AG04450 (cell line): ENCODE data around the gene EFCAB6. TPM values are rescaled to one million over a fixed set of nuclear protein-coding genes. Genes with fewer than 3 reads are reported as not detected.

ENCODE experiments used
- CTCF ChIA-PET: fragments of 300-600, 350-600 bp; formaldehyde crosslinking; extraction: SDS; loops from one replicate; lab custom pipeline; 2022; ENCODE audit warnings: antibody characterized with exemption, inconsistent platforms; lab: Charles Lee
- POLR2A ChIA-PET: fragments of 350-600 bp; formaldehyde crosslinking; extraction: SDS; loops from one replicate; lab custom pipeline; 2021; ENCODE audit warnings: antibody characterized with exemption, inconsistent platforms; lab: Yijun Ruan, JAX
- DNase-seq: peaks from one replicate; pipeline ENCODE4 v3.0.0-alpha.2; 2011; ENCODE audit warnings: low read depth, low spot score
- H3K27ac ChIP-seq: one replicate; pipeline ENCODE4 v1.5.1; 2012; ENCODE audit warnings: low read depth, low read length, control low read depth
- H3K27me3 ChIP-seq: one replicate; pipeline ENCODE4 v1.6.0; 2012; ENCODE audit warnings: low read length; ENCODE audit not compliant: control insufficient read depth, insufficient read depth
- H3K4me3 ChIP-seq: 2 replicates; pipeline ENCODE4 v1.5.1; 2011; ENCODE audit warnings: mild to moderate bottlenecking, low read depth, low read length, control low read depth
- H3K9me3 ChIP-seq: 2 replicates; pipeline ENCODE4 v1.5.1; 2012; ENCODE audit warnings: low read length; ENCODE audit not compliant: control insufficient read depth, insufficient read depth
- CTCF ChIP-seq: IDR thresholded peaks from 2 replicates; pipeline ENCODE4 v1.5.1; 2011; ENCODE audit warnings: low read depth, low read length, control low read depth, inconsistent platforms
- polyA plus RNA-seq: library from polyadenylated mRNA; depleted of rRNA; stranded (reverse); fragments of >200 nt; gene quantifications from 2 replicates; pipeline ENCODE4 v1.2.3, GENCODE V29; 2011

EFCAB6 gene
- polyA plus RNA-seq, 1 experiment = 1.4 TPM

GRCh38 chr22:43744700-43745410 is 67.2 kb downstream of the EFCAB6 start:
- Histone ChIP-seq H3K4me3 (no peak overlapping the region), H3K27ac (peak overlapping the region; percentile 21), H3K27me3 (peaks cover 24% of the 10 kb centered on the region), H3K9me3 (no peaks in the 10 kb centered on the region)
- no peak for TF ChIP-seq CTCF
- no peak for DNase-seq
- ChIA-PET CTCF (no interaction called here), POLR2A (no interaction called here)

- no peak overlapping the region for H3K4me3 ChIP-seq
- ChIA-PET POLR2A (no interaction called here), CTCF (no interaction called here)
- no peaks in the 10 kb centered on the region for H3K9me3 ChIP-seq
- DNase-seq = no peak
- H3K27me3 ChIP-seq = peaks cover 24% of the 10 kb centered on the region
- H3K27ac ChIP-seq = no peak overlapping the region
- TF ChIP-seq CTCF = no peak
Observed at GRCh38 chr22:43743929-43744643, 68.0 kb downstream of the EFCAB6 start.

- TF ChIP-seq CTCF = no peak
- Histone ChIP-seq H3K4me3 (no peak overlapping the region), H3K27ac (no peak overlapping the region), H3K9me3 (no peaks in the 10 kb centered on the region), H3K27me3 (peaks cover 23% of the 10 kb centered on the region)
- POLR2A ChIA-PET = no interaction called here
- CTCF ChIA-PET = no interaction called here
- DNase-seq = no peak
Observed at GRCh38 chr22:43743131-43743530, 69.0 kb downstream of the EFCAB6 start.

GRCh38 chr22:43742154-43742950 is 69.8 kb downstream of the EFCAB6 start:
- TF ChIP-seq CTCF = no peak
- H3K27me3 ChIP-seq = peaks cover 22% of the 10 kb centered on the region
- ChIA-PET CTCF (no interaction called here), POLR2A (no interaction called here)
- H3K27ac ChIP-seq = no peak overlapping the region
- H3K4me3 ChIP-seq = no peak overlapping the region
- H3K9me3 ChIP-seq = no peaks in the 10 kb centered on the region
- DNase-seq = no peak
